ENCODE results near the gene AGAP5. TPM values are rescaled to one million over a fixed set of nuclear protein-coding genes. Genes with fewer than 3 reads are reported as not detected.

The AGAP5 gene
- total RNA-seq, 4 donors from 2014 or later: 3.0 to 11.2 (median 5.2) TPM

GRCh38 chr10:73649876-73650536, 47.9 kb downstream of the AGAP5 start:
- H3K4me3 ChIP-seq (ENCODE audit: low read depth, poor library complexity, severe bottlenecking): no peak overlapping the region
- 86 to 89% methylated on average over 6 of the region's 6 CpGs for WGBS, 2 donors
- TF ChIP-seq CTCF (IDR thresholded peaks at IDR 0.05) (no peak), POLR2A (IDR thresholded peaks at IDR 0.05) (no peak)
- DNase-seq (ENCODE audit: low spot score in 2 of 2): no peak
- intact Hi-C loops (cut with DNase I; ENCODE audit: low total_unique reads): no loop called here

DNA sequence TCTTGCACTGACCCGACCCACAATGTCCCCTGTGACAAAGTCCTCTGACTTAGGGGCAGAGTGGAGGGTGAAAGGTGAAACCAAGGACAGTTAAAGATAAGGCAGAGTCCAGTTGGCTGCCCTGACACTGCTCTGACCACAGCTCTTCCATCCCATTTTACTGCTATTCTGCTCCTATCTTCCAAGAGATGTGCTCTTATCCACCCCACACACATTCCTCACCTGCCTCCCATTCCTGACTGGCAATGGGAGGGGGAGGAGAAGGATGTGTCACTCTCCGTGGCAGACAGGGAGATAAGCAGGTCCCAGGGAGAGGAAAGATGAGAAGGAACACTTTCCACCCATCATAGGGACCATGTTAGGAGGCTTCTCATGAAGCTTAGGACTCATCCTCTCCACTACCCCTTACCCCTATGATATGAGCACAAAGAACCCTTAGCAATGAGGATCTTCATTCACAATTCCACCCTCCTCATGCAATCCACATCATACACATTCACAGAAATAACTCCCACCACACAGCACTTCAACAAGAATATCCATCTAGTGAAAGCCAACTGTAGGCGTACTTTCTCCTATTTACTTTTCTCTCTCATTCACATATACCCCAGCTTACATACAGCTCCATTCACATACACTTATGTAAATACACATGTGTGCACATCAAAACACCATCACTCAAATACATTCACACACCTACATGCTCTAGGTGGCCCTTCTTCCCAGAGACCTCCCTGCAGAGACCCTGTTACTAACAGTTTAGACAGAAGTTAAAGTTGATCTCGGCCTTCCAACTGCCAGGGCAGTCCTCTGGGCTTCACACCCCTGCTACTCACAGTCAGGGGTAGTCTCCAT, 48.7 kb downstream of the AGAP5 start:
- 80 to 85% methylated on average over 4 of the region's 4 CpGs for WGBS, 2 donors
- no peak for DNase-seq (ENCODE audit: low spot score in 2 of 2)
- TF ChIP-seq POLR2A (IDR thresholded peaks at IDR 0.05) (no peak), CTCF (IDR thresholded peaks at IDR 0.05) (no peak)
- H3K4me3 ChIP-seq (ENCODE audit: low read depth, poor library complexity, severe bottlenecking): no peak overlapping the region
- intact Hi-C loops (cut with DNase I; ENCODE audit: low total_unique reads): no loop called here

DNA sequence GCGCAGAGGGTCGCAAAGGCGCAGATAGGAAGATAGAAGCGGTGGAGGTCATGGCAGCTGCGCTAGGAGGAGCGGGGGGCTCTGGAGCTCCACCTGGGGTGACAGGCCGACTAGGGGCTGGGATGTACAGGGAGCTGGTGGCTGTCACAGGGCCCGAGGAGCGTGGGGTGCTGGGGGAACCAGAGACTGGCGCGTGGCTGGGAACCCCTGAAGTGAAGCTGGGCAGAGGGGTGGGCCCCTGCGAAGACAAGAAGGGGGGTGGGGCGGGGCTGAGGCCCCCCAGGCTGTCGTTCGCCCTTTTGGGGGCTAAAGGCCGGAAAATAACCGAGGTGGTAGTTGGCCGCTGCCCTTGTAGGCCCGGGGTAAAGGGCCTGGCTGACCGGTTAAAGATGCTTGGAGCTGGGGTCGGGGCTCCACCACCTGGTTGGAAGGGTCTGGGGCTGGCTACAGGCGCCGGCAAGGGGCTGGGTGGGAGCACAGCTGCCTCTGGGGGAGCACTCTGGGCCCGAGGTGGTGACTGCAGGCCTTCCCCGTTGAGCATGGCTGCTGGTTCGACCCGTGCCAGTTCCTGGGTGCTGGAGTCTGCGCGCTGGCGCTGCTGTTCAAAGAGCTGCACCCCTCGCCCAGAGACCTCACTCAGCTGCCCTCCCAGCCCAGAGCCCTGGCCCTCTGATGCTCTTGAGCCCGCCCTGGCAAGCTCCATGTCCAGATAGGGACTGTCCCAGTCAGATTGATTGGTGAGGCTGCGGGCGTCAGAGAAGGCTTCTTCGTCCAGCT, 49.8 kb downstream of the AGAP5 start:
- peak overlapping the region; percentile 55 for H3K4me3 ChIP-seq (ENCODE audit: low read depth, poor library complexity, severe bottlenecking)
- no peak for TF ChIP-seq POLR2A (IDR thresholded peaks at IDR 0.05)
- TF ChIP-seq CTCF (IDR thresholded peaks at IDR 0.05): no peak
- no peak for DNase-seq (ENCODE audit: low spot score in 2 of 2)
- 21 to 29% methylated on average over 31 to 35 of the region's 35 CpGs for WGBS, 2 donors
- intact Hi-C loops (cut with DNase I; ENCODE audit: low total_unique reads): no loop called here

DNA sequence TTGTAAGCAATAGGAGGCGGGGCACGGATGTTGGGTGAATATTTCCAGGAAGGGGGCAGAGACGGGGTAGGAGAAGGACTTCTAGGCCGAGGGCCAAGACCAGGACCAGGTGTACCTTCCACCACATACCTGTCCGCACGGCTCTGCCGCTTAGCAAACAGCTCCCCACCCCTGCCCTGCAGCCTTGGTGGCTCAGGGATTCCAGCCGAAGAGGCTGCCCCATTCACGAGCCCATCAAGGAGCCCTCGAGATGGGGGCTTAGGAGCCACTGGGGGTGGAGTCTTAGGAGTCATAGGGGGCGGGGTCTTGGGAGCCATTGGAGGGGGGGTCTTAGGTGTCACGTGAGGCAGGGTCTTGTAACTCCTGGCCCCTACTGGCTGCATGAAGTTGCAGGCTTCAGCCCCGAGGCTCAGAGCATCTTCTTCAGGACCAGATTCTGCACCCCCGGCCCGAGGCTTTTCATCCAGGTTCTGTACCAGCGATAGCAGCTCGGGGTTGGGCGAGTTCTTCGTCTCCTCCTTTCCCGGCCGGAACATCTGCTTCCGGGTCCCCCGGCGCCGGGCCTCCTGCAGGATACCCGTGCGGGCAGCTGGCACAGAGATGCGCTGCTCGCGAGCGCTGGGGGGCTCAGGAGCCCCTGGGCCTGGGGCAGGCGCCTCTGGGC, 50.6 kb downstream of the AGAP5 start:
- intact Hi-C loops (cut with DNase I; ENCODE audit: low total_unique reads): no loop called here
- H3K4me3 ChIP-seq (ENCODE audit: low read depth, poor library complexity, severe bottlenecking): peak overlapping the region; percentile 55
- 7 to 11% methylated on average over 32 of the region's 32 CpGs for WGBS, 2 donors
- DNase-seq (ENCODE audit: low spot score in 2 of 2): peak; percentile 37 to 91
- TF ChIP-seq POLR2A (IDR thresholded peaks at IDR 0.05) (no peak), CTCF (IDR thresholded peaks at IDR 0.05) (no peak)

- DNase-seq (ENCODE audit: low spot score in 2 of 2): no peak
- no peak overlapping the region for H3K4me3 ChIP-seq (ENCODE audit: low read depth, poor library complexity, severe bottlenecking)
- intact Hi-C loops (cut with DNase I; ENCODE audit: low total_unique reads): no loop called here
- TF ChIP-seq POLR2A (IDR thresholded peaks at IDR 0.05): no peak
- 64 to 74% methylated on average over 9 of the region's 9 CpGs for WGBS, 2 donors
Measured at GRCh38 chr10:73646598-73647041, 51.3 kb downstream of the AGAP5 start.
